Erythroblast (primary cell): ENCODE data around the gene FAM13B.

Experiments
- GATA1 ChIP-seq: IDR thresholded peaks from 2 replicates; pipeline ENCODE4 v1.6.1; 2011; ENCODE audit warnings: low read depth, mild to moderate bottlenecking, control low read depth, low read length, moderate library complexity
- POLR2A ChIP-seq: IDR thresholded peaks from 2 replicates; pipeline ENCODE4 v1.6.1; 2011; ENCODE audit warnings: mild to moderate bottlenecking, low read length

DNA sequence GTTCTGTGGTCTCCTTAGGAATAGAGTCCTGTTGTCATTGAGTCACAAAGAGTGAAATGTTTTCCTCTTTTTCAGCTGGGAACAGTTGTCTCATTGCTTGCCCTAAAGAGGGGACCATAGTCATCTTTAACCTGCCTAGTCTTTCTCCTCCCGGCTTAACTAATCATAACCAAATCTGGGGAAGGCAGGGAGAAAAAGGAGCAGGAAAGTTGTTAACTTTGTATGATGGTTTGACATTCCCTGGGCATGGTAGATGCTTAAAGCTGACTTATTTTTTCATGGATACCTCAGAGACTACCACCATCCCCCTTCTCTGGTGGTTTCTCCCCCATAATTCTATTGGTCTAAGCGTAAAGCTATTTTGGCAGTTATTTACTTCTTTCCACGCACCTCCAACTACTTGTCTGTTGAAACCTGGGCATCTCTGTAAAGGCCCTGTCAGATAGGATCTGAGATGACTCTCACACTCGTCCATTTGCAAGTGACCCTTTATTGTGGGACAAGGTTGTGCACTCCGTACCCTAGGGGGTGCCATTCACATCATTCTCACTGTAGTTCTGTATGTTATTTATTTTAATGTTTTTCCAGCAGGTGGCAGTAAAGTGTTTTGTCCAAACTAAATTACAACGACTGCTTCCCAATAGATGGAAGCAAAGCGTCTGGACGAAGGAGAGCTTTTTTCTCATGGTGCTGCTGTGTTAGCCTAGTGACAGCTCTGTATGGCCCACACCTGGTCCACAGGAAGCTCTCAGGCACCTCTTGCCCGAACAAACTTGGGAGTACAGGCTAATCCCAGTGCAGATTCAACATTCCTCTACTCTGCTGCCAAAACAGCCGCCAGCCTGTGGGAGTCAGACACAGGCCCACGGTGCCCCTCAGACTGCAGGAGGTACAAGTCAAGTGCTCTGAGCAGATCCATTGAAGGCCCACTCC, 3.0 kb upstream of the FAM13B start:
- no peak for TF ChIP-seq POLR2A
- no peak for TF ChIP-seq GATA1
